SK-N-SH (cell line): ENCODE results near the gene ADIPOR2.

Source experiments
- CTCF ChIP-seq: fragments of 200-600 bp; sonication (generic); IDR thresholded peaks from 2 replicates; pipeline ENCODE4 v1.6.1; 2017; ENCODE audit warnings: antibody characterized with exemption, mild to moderate bottlenecking, moderate library complexity
- EP300 ChIP-seq, 2 experiments: IDR thresholded peaks; 2 replicates each; pipeline versions ENCODE4 v1.4.0 to v1.6.1; 2012; ENCODE audit warnings: borderline replicate concordance in 1 of 2, low read depth in 1 of 2, low read length in 1 of 2
- EZH2phosphoT487 ChIP-seq: fragments of 200-600 bp; sonication (generic); IDR thresholded peaks from 2 replicates; pipeline ENCODE4 v1.6.1; 2017; ENCODE audit warnings: low read depth, mixed run types, mild to moderate bottlenecking, antibody characterized with exemption, moderate library complexity, borderline replicate concordance
- FOSL2 ChIP-seq: IDR thresholded peaks from 2 replicates; pipeline ENCODE4 v1.4.0; 2012; ENCODE audit warnings: low read depth, mild to moderate bottlenecking, moderate library complexity, borderline replicate concordance
- NFIC ChIP-seq: IDR thresholded peaks from 2 replicates; pipeline ENCODE4 v1.4.0; 2012; ENCODE audit warnings: borderline replicate concordance
- REST ChIP-seq: IDR thresholded peaks from 2 replicates; pipeline ENCODE4 v1.6.1; 2012; ENCODE audit warnings: mild to moderate bottlenecking, low read depth, low read length, moderate library complexity
- RFX5 ChIP-seq: IDR thresholded peaks from 2 replicates; pipeline ENCODE4 v1.6.1; 2012; ENCODE audit warnings: mild to moderate bottlenecking, improper control_type of control experiment, low read length
- RXRA ChIP-seq: IDR thresholded peaks from 2 replicates; pipeline ENCODE4 v1.4.0; 2012; ENCODE audit warnings: low read depth, mild to moderate bottlenecking, borderline replicate concordance
- SIN3A ChIP-seq: IDR thresholded peaks from 2 replicates; pipeline ENCODE4 v1.6.1; 2012; ENCODE audit warnings: low read depth, mild to moderate bottlenecking, low read length, moderate library complexity, borderline replicate concordance
- TAF1 ChIP-seq: IDR thresholded peaks from 2 replicates; pipeline ENCODE4 v1.6.1; 2012; ENCODE audit warnings: low read depth, mild to moderate bottlenecking, low read length, moderate library complexity, borderline replicate concordance
- YY1 ChIP-seq: IDR thresholded peaks from 2 replicates; pipeline ENCODE4 v1.4.0; 2012; ENCODE audit warnings: low read depth, mild to moderate bottlenecking

- no peak for TF ChIP-seq EZH2phosphoT487
- no peak for TF ChIP-seq TAF1
- TF ChIP-seq RFX5: no peak
- TF ChIP-seq FOSL2: no peak
- no peak for TF ChIP-seq RXRA
- TF ChIP-seq YY1: no peak
- no peak for TF ChIP-seq CTCF
- TF ChIP-seq REST: no peak
- TF ChIP-seq NFIC: no peak
- TF ChIP-seq EP300 (IDR thresholded peaks at IDR 0.05; ENCODE audit: borderline replicate concordance in 1 of 2, low read depth in 1 of 2, low read length in 1 of 2): no peak
- TF ChIP-seq SIN3A: no peak
These were observed 47.8 kb upstream of the ADIPOR2 start for GRCh38 chr12:1643043-1643442.
